ENCODE results near the gene NUDT14.

The NUDT14 gene

GRCh38 chr14:105184461-105184860 lies 3.3 kb upstream of the NUDT14 start:
- peaks cover 5% of the 10 kb centered on the region for H3K9me3 ChIP-seq (ENCODE audit: insufficient read depth, low read length, severe bottlenecking)
- peaks cover 3% of the 10 kb centered on the region; the same call in 1 of the 2 replicates for H4K20me1 ChIP-seq (ENCODE audit: insufficient read depth, low read length)
- no peak overlapping the region for H2AFZ ChIP-seq (ENCODE audit: low read depth, low read length)
- 0 out of 2 replicates have a peak, but pooled peaks cover 4% of the 10 kb centered on the region for H3K4me1 ChIP-seq (ENCODE audit: insufficient read depth, low read length)
- no peaks in the 10 kb centered on the region for H3K79me2 ChIP-seq (ENCODE audit: insufficient read depth, low read length)
- H3K27ac ChIP-seq (ENCODE audit: low read length): no peak overlapping the region
- no peaks in the 10 kb centered on the region for H3K36me3 ChIP-seq (ENCODE audit: insufficient read depth, low read length)
- no peak overlapping the region for H3K9ac ChIP-seq (ENCODE audit: low read depth, low read length)
- TF ChIP-seq, protein P1, sequence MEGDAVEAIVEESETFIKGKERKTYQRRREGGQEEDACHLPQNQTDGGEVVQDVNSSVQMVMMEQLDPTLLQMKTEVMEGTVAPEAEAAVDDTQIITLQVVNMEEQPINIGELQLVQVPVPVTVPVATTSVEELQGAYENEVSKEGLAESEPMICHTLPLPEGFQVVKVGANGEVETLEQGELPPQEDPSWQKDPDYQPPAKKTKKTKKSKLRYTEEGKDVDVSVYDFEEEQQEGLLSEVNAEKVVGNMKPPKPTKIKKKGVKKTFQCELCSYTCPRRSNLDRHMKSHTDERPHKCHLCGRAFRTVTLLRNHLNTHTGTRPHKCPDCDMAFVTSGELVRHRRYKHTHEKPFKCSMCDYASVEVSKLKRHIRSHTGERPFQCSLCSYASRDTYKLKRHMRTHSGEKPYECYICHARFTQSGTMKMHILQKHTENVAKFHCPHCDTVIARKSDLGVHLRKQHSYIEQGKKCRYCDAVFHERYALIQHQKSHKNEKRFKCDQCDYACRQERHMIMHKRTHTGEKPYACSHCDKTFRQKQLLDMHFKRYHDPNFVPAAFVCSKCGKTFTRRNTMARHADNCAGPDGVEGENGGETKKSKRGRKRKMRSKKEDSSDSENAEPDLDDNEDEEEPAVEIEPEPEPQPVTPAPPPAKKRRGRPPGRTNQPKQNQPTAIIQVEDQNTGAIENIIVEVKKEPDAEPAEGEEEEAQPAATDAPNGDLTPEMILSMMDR (IDR thresholded peaks at IDR 0.05; ENCODE audit: borderline replicate concordance, extremely low read depth, low read length, poor library complexity, severe bottlenecking): no peak
- TF ChIP-seq EZH2 (IDR thresholded peaks at IDR 0.05; ENCODE audit: borderline replicate concordance, low read depth, low read length, severe bottlenecking): no peak
- H3K27me3 ChIP-seq (ENCODE audit: insufficient read depth, low read length, poor library complexity): peaks cover 4% of the 10 kb centered on the region
- no peak for ATAC-seq (ENCODE audit: insufficient read depth, low read depth)
- DNase-seq: no peak
- H3K4me3 ChIP-seq (ENCODE audit: low read depth in 1 of 2, low read length in 2 of 2): no peak overlapping the region
- H3K4me2 ChIP-seq (ENCODE audit: insufficient read depth, low read length): no peak overlapping the region

- peaks cover 3% of the 10 kb centered on the region; the same call in 1 of the 2 replicates for H4K20me1 ChIP-seq (ENCODE audit: insufficient read depth, low read length)
- ATAC-seq (ENCODE audit: insufficient read depth, low read depth): no peak
- H3K4me1 ChIP-seq (ENCODE audit: insufficient read depth, low read length): 0 out of 2 replicates have a peak, but pooled peaks cover 4% of the 10 kb centered on the region
- no peak overlapping the region for H3K9ac ChIP-seq (ENCODE audit: low read depth, low read length)
- no peak overlapping the region for H3K27ac ChIP-seq (ENCODE audit: low read length)
- H3K36me3 ChIP-seq (ENCODE audit: insufficient read depth, low read length): no peaks in the 10 kb centered on the region
- H3K4me3 ChIP-seq (ENCODE audit: low read depth in 1 of 2, low read length in 2 of 2): no peak overlapping the region
- peaks cover 4% of the 10 kb centered on the region for H3K27me3 ChIP-seq (ENCODE audit: insufficient read depth, low read length, poor library complexity)
- H3K79me2 ChIP-seq (ENCODE audit: insufficient read depth, low read length): no peaks in the 10 kb centered on the region
- no peaks in the 10 kb centered on the region for H3K9me3 ChIP-seq (ENCODE audit: insufficient read depth, low read length, severe bottlenecking)
- no peak for DNase-seq
- no peak overlapping the region for H3K4me2 ChIP-seq (ENCODE audit: insufficient read depth, low read length)
- no peak overlapping the region for H2AFZ ChIP-seq (ENCODE audit: low read depth, low read length)
- TF ChIP-seq EZH2 (IDR thresholded peaks at IDR 0.05; ENCODE audit: borderline replicate concordance, low read depth, low read length, severe bottlenecking): no peak
- TF ChIP-seq, protein P1 (IDR thresholded peaks at IDR 0.05; ENCODE audit: borderline replicate concordance, extremely low read depth, low read length, poor library complexity, severe bottlenecking): no peak
Measured at GRCh38 chr14:105182296-105183020, 1.3 kb upstream of the NUDT14 start.

DNA sequence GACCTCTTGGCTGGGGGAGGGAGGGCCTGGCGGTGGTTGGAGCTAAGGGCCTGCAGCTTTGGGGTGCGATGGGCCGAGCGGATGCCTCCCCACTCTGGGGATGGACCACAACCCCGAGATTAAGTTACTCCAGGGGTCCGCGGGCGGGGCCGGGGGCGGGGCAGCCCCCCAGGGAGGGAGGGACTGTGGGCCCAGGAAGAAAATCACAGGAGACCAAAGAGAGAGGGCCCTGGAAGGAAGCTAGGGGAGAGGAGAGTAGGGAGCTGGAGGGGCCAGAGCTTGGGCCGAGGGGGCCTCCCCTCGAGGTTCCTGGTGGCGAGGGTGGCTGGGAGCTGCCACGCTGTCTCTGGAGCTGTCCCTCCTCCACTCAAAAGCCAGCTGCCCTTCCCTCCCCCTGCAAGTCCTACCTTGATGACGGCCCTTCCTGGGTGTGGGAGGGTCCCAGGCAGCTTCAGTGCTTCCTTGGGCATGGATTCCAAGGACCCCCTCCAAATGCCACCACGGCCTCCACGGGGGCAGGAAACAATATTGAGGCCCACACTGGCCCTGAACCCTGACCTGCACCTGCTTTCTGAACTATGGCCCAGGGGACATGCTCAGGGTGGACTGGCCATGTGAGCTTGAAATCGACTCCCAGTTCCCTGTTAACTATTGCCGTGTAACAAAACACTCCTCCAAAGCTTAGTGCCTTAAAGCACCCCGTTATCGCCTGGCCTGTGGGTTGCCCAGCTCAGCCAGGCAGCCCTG lies 610 bp upstream of the NUDT14 start:
- ATAC-seq (ENCODE audit: insufficient read depth, low read depth) (no peak), DNase-seq (no peak)
- Histone ChIP-seq H3K27me3 (ENCODE audit: insufficient read depth, low read length, poor library complexity) (peaks cover 4% of the 10 kb centered on the region), H2AFZ (ENCODE audit: low read depth, low read length) (no peak overlapping the region), H3K4me2 (ENCODE audit: insufficient read depth, low read length) (no peak overlapping the region), H3K79me2 (ENCODE audit: insufficient read depth, low read length) (no peaks in the 10 kb centered on the region), H3K36me3 (ENCODE audit: insufficient read depth, low read length) (no peaks in the 10 kb centered on the region), H3K4me1 (ENCODE audit: insufficient read depth, low read length) (0 out of 2 replicates have a peak, but pooled peaks cover 4% of the 10 kb centered on the region), H4K20me1 (ENCODE audit: insufficient read depth, low read length) (peaks cover 6% of the 10 kb centered on the region), H3K9me3 (ENCODE audit: insufficient read depth, low read length, severe bottlenecking) (no peaks in the 10 kb centered on the region), H3K4me3 (ENCODE audit: low read depth in 1 of 2, low read length in 2 of 2) (no peak overlapping the region), H3K9ac (ENCODE audit: low read depth, low read length) (no peak overlapping the region), H3K27ac (ENCODE audit: low read length) (no peak overlapping the region)
- no peak for TF ChIP-seq EZH2 (IDR thresholded peaks at IDR 0.05; ENCODE audit: borderline replicate concordance, low read depth, low read length, severe bottlenecking)
- TF ChIP-seq, protein P1 (IDR thresholded peaks at IDR 0.05; ENCODE audit: borderline replicate concordance, extremely low read depth, low read length, poor library complexity, severe bottlenecking): no peak
